Activated naive CD4-positive, alpha-beta T cell treated with anti-CD3 and anti-CD28 coated beads, Interleukin-2, amount 50 U/mL, for 24 hours (primary cell): ENCODE results near the gene DARS1.
A peak's percentile ranks its signal among the peaks of the same experiment; 100 is the strongest.

Experiments used
- H3K27ac Mint-ChIP-seq: one replicate; pipeline ENCODE4 v1.8.0; 2021; ENCODE audit warnings: mild to moderate bottlenecking, mixed read lengths
- H3K27me3 Mint-ChIP-seq: one replicate; pipeline ENCODE4 v1.8.0; 2021; ENCODE audit warnings: mixed read lengths
- H3K36me3 Mint-ChIP-seq: one replicate; pipeline ENCODE4 v1.8.0; 2021; ENCODE audit warnings: mixed read lengths
- H3K4me1 Mint-ChIP-seq: one replicate; pipeline ENCODE4 v1.8.0; 2021; ENCODE audit warnings: mixed read lengths
- H3K4me3 Mint-ChIP-seq: one replicate; pipeline ENCODE4 v1.8.0; 2021; ENCODE audit warnings: mild to moderate bottlenecking, mixed read lengths
- H3K9me3 Mint-ChIP-seq: one replicate; pipeline ENCODE4 v1.8.0; 2021; ENCODE audit warnings: mixed read lengths

Gene DARS1

GRCh38 chr2:136021406-136021805, 36.0 kb upstream of the DARS1 start:
- Mint-ChIP-seq H3K9me3 (no peaks in the 10 kb centered on the region), H3K27ac (no peak overlapping the region), H3K36me3 (no peaks in the 10 kb centered on the region), H3K27me3 (no peaks in the 10 kb centered on the region), H3K4me3 (no peak overlapping the region), H3K4me1 (peaks cover 14% of the 10 kb centered on the region)

- Mint-ChIP-seq H3K27ac (no peak overlapping the region), H3K4me1 (peaks cover 14% of the 10 kb centered on the region), H3K4me3 (no peak overlapping the region), H3K27me3 (no peaks in the 10 kb centered on the region), H3K36me3 (no peaks in the 10 kb centered on the region), H3K9me3 (no peaks in the 10 kb centered on the region)
Observed at GRCh38 chr2:136020831-136021230, 35.4 kb upstream of the DARS1 start.

GRCh38 chr2:136019825-136020224, 34.4 kb upstream of the DARS1 start:
- Mint-ChIP-seq H3K4me1 (peaks cover 10% of the 10 kb centered on the region), H3K27me3 (no peaks in the 10 kb centered on the region), H3K27ac (no peak overlapping the region), H3K9me3 (no peaks in the 10 kb centered on the region), H3K36me3 (no peaks in the 10 kb centered on the region), H3K4me3 (no peak overlapping the region)

GRCh38 chr2:136019306-136019705, 33.9 kb upstream of the DARS1 start:
- H3K9me3 Mint-ChIP-seq = no peaks in the 10 kb centered on the region
- no peak overlapping the region for H3K27ac Mint-ChIP-seq
- no peaks in the 10 kb centered on the region for H3K36me3 Mint-ChIP-seq
- H3K27me3 Mint-ChIP-seq = no peaks in the 10 kb centered on the region
- H3K4me1 Mint-ChIP-seq = peaks cover 9% of the 10 kb centered on the region
- no peak overlapping the region for H3K4me3 Mint-ChIP-seq

GRCh38 chr2:136017786-136018185, 32.4 kb upstream of the DARS1 start:
- peaks cover 13% of the 10 kb centered on the region for H3K4me1 Mint-ChIP-seq
- no peak overlapping the region for H3K4me3 Mint-ChIP-seq
- H3K27ac Mint-ChIP-seq = no peak overlapping the region
- no peaks in the 10 kb centered on the region for H3K36me3 Mint-ChIP-seq
- no peaks in the 10 kb centered on the region for H3K27me3 Mint-ChIP-seq
- H3K9me3 Mint-ChIP-seq = no peaks in the 10 kb centered on the region

- no peaks in the 10 kb centered on the region for H3K9me3 Mint-ChIP-seq
- no peak overlapping the region for H3K4me3 Mint-ChIP-seq
- H3K27ac Mint-ChIP-seq = peak overlapping the region; percentile 57
- H3K36me3 Mint-ChIP-seq = no peaks in the 10 kb centered on the region
- no peaks in the 10 kb centered on the region for H3K27me3 Mint-ChIP-seq
- H3K4me1 Mint-ChIP-seq = peaks cover 13% of the 10 kb centered on the region
Observed at GRCh38 chr2:136016836-136017235, 31.4 kb upstream of the DARS1 start.

GRCh38 chr2:136016427-136016826, 31.0 kb upstream of the DARS1 start:
- H3K4me1 Mint-ChIP-seq = peaks cover 13% of the 10 kb centered on the region
- H3K9me3 Mint-ChIP-seq = no peaks in the 10 kb centered on the region
- H3K4me3 Mint-ChIP-seq = no peak overlapping the region
- peak overlapping the region; percentile 57 for H3K27ac Mint-ChIP-seq
- no peaks in the 10 kb centered on the region for H3K36me3 Mint-ChIP-seq
- H3K27me3 Mint-ChIP-seq = no peaks in the 10 kb centered on the region

- H3K27ac Mint-ChIP-seq = no peak overlapping the region
- no peak overlapping the region for H3K4me3 Mint-ChIP-seq
- H3K36me3 Mint-ChIP-seq = no peaks in the 10 kb centered on the region
- H3K9me3 Mint-ChIP-seq = no peaks in the 10 kb centered on the region
- H3K4me1 Mint-ChIP-seq = peaks cover 13% of the 10 kb centered on the region
- no peaks in the 10 kb centered on the region for H3K27me3 Mint-ChIP-seq
Observed at GRCh38 chr2:136015699-136016098, 30.3 kb upstream of the DARS1 start.

GRCh38 chr2:136014411-136014810, 29.0 kb upstream of the DARS1 start:
- H3K4me3 Mint-ChIP-seq = no peak overlapping the region
- H3K27me3 Mint-ChIP-seq = no peaks in the 10 kb centered on the region
- no peak overlapping the region for H3K27ac Mint-ChIP-seq
- peaks cover 10% of the 10 kb centered on the region for H3K4me1 Mint-ChIP-seq
- H3K36me3 Mint-ChIP-seq = no peaks in the 10 kb centered on the region
- H3K9me3 Mint-ChIP-seq = no peaks in the 10 kb centered on the region

GRCh38 chr2:136013955-136014354, 28.5 kb upstream of the DARS1 start:
- Mint-ChIP-seq H3K9me3 (no peaks in the 10 kb centered on the region), H3K36me3 (no peaks in the 10 kb centered on the region), H3K27ac (no peak overlapping the region), H3K4me1 (peaks cover 8% of the 10 kb centered on the region), H3K27me3 (no peaks in the 10 kb centered on the region), H3K4me3 (no peak overlapping the region)

GRCh38 chr2:136013136-136013685, 27.8 kb upstream of the DARS1 start:
- H3K4me1 Mint-ChIP-seq = peaks cover 9% of the 10 kb centered on the region
- no peaks in the 10 kb centered on the region for H3K36me3 Mint-ChIP-seq
- no peak overlapping the region for H3K4me3 Mint-ChIP-seq
- H3K27ac Mint-ChIP-seq = no peak overlapping the region
- no peaks in the 10 kb centered on the region for H3K27me3 Mint-ChIP-seq
- H3K9me3 Mint-ChIP-seq = no peaks in the 10 kb centered on the region

- Mint-ChIP-seq H3K27me3 (no peaks in the 10 kb centered on the region), H3K9me3 (no peaks in the 10 kb centered on the region), H3K27ac (no peak overlapping the region), H3K36me3 (no peaks in the 10 kb centered on the region), H3K4me3 (no peak overlapping the region), H3K4me1 (peaks cover 16% of the 10 kb centered on the region)
Observed at GRCh38 chr2:136012315-136012714, 26.9 kb upstream of the DARS1 start.

GRCh38 chr2:136010126-136010525, 24.7 kb upstream of the DARS1 start:
- Mint-ChIP-seq H3K4me3 (no peak overlapping the region), H3K4me1 (peaks cover 31% of the 10 kb centered on the region), H3K36me3 (no peaks in the 10 kb centered on the region), H3K9me3 (no peaks in the 10 kb centered on the region), H3K27ac (no peak overlapping the region), H3K27me3 (no peaks in the 10 kb centered on the region)

GRCh38 chr2:136008205-136008865, 22.9 kb upstream of the DARS1 start:
- Mint-ChIP-seq H3K4me3 (peak overlapping the region; percentile 26), H3K9me3 (no peaks in the 10 kb centered on the region), H3K4me1 (peaks cover 32% of the 10 kb centered on the region), H3K27me3 (no peaks in the 10 kb centered on the region), H3K27ac (peak overlapping the region; percentile 18), H3K36me3 (peaks cover 6% of the 10 kb centered on the region)

GRCh38 chr2:136006658-136007057, 21.2 kb upstream of the DARS1 start:
- H3K4me3 Mint-ChIP-seq = no peak overlapping the region
- no peak overlapping the region for H3K27ac Mint-ChIP-seq

GRCh38 chr2:136005462-136006196, 20.2 kb upstream of the DARS1 start:
- H3K4me1 Mint-ChIP-seq = peaks cover 29% of the 10 kb centered on the region
- no peak overlapping the region for H3K4me3 Mint-ChIP-seq
- H3K27ac Mint-ChIP-seq = no peak overlapping the region
- peaks cover 7% of the 10 kb centered on the region for H3K36me3 Mint-ChIP-seq
- H3K9me3 Mint-ChIP-seq = no peaks in the 10 kb centered on the region
- H3K27me3 Mint-ChIP-seq = no peaks in the 10 kb centered on the region

More at GRCh38 chr2:136006658-136007057, 21.2 kb upstream of the DARS1 start:
- Mint-ChIP-seq H3K36me3 (peaks cover 7% of the 10 kb centered on the region), H3K27me3 (no peaks in the 10 kb centered on the region), H3K9me3 (no peaks in the 10 kb centered on the region), H3K4me1 (peaks cover 29% of the 10 kb centered on the region)
